AG04449 (cell line): ENCODE results near the gene TNS3.

Experiments
- CTCF ChIA-PET: fragments of 350-600 bp; formaldehyde crosslinking; extraction: SDS; loops from one replicate; lab custom pipeline; 2021; ENCODE audit warnings: antibody characterized with exemption; lab: Yijun Ruan, JAX
- POLR2A ChIA-PET: fragments of 400-600, 350-600 bp; formaldehyde crosslinking; extraction: SDS; loops from one replicate; lab custom pipeline; 2020; ENCODE audit warnings: antibody characterized with exemption, inconsistent platforms; lab: Yijun Ruan, JAX
- DNase-seq: peaks from one replicate; pipeline ENCODE4 v3.0.0-alpha.2; 2010; ENCODE audit warnings: low read depth, low spot score
- H3K4me3 ChIP-seq: 2 replicates; pipeline ENCODE4 v1.5.1; 2011; ENCODE audit warnings: low read depth, mild to moderate bottlenecking, control low read depth, low read length
- CTCF ChIP-seq: IDR thresholded peaks from one replicate; pipeline ENCODE4 v1.5.1; 2011; ENCODE audit warnings: mild to moderate bottlenecking, moderate library complexity, low read length, control low read depth, inconsistent platforms; ENCODE audit not compliant: insufficient read depth; ENCODE audit errors: missing control alignments

Gene TNS3

GRCh38 chr7:47413526-47414341, 168.2 kb downstream of the TNS3 start:
- POLR2A ChIA-PET = no interaction called here
- TF ChIP-seq CTCF = no peak
- CTCF ChIA-PET = interaction anchor here (1.3 to 1.6 kb wide), 2 partner anchors 22 to 148 kb away, joined by 4 to 5 read pairs; no protein-coding TSS in a partner anchor
- no peak overlapping the region for H3K4me3 ChIP-seq
- DNase-seq = no peak

- TF ChIP-seq CTCF = no peak
- no peak for DNase-seq
- CTCF ChIA-PET = interaction anchor here (0.9 to 1.3 kb wide), 2 partner anchors 17 to 146 kb away, joined by 3 to 4 read pairs; no protein-coding TSS in a partner anchor
- POLR2A ChIA-PET = no interaction called here
- H3K4me3 ChIP-seq = no peak overlapping the region
Observed at GRCh38 chr7:47411901-47412300, 170.0 kb downstream of the TNS3 start.

GRCh38 chr7:47411281-47411869, 170.5 kb downstream of the TNS3 start:
- CTCF ChIA-PET = interaction anchor here (0.9 to 1.5 kb wide), 3 partner anchors 17 to 145 kb away, joined by 3 to 8 read pairs (median 4); no protein-coding TSS in a partner anchor
- no peak for DNase-seq
- POLR2A ChIA-PET = no interaction called here
- no peak for TF ChIP-seq CTCF
- H3K4me3 ChIP-seq = no peak overlapping the region

- POLR2A ChIA-PET = interaction anchor here (1.1 kb wide), 1 partner anchor 16 kb away, joined by 3 read pairs; no protein-coding TSS in a partner anchor
- no peak for TF ChIP-seq CTCF
- H3K4me3 ChIP-seq = no peak overlapping the region
- no peak for DNase-seq
- CTCF ChIA-PET = interaction anchor here (1.2 kb wide), 1 partner anchor 10 kb away, joined by 3 read pairs; no protein-coding TSS in a partner anchor
Observed at GRCh38 chr7:47408675-47409074, 173.2 kb downstream of the TNS3 start.

- no peak for DNase-seq
- no peak for TF ChIP-seq CTCF
- POLR2A ChIA-PET = no interaction called here
- CTCF ChIA-PET = interaction anchor here (1.1 kb wide), 1 partner anchor 12 kb away, joined by 3 read pairs; no protein-coding TSS in a partner anchor
- no peak overlapping the region for H3K4me3 ChIP-seq
Observed at GRCh38 chr7:47407821-47408674, 173.9 kb downstream of the TNS3 start.
